ENCODE results near the gene ST3GAL2.

GRCh38 chr16:70372921-70373728 lies 65.8 kb downstream of the ST3GAL2 start:
- no peak for TF ChIP-seq CTCF (IDR thresholded peaks at IDR 0.05; ENCODE audit: low read length)
- no peak for TF ChIP-seq EZH2phosphoT487 (IDR thresholded peaks at IDR 0.05; ENCODE audit: low read length)
- no peak for TF ChIP-seq EZH2 (optimal IDR thresholded peaks at IDR 0.05; ENCODE audit: low read depth, low read length)

Measured in MM.1S (cell line).